ENCODE results near the gene BOC.
A peak's percentile ranks its signal among the peaks of the same experiment; 100 is the strongest.

BOC gene

DNA sequence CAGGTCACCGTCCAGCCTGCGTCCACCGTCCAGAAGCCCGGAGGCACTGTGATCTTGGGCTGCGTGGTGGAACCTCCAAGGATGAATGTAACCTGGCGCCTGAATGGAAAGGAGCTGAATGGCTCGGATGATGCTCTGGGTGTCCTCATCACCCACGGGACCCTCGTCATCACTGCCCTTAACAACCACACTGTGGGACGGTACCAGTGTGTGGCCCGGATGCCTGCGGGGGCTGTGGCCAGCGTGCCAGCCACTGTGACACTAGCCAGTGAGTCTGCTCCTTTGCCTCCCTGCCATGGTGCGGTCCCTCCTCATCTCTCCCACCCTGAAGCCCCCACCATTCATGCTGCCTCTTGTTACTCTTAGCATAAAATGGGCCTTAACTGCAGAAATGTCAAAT is 39.2 kb downstream of the BOC start:
- DNase-seq = no peak

DNA sequence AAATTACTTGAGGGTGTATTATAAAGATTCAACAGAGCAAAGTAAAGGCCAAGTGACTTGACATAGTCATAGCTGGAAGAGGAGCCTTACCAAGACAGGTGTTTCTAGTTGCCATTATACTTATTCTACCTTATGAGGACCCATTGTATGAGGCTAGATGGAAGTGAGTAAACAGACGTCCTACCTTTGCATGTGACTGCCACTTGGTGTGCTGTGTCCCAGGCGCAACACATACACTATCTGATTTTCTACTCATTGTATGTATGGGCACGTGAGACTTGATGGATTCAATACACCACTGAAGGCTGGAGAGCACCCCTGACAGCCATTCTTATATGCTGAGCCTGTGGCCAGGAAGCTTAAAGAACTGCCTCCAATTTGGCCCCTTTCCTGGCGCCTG is 40.5 kb downstream of the BOC start:
- DNase-seq = no peak

DNA sequence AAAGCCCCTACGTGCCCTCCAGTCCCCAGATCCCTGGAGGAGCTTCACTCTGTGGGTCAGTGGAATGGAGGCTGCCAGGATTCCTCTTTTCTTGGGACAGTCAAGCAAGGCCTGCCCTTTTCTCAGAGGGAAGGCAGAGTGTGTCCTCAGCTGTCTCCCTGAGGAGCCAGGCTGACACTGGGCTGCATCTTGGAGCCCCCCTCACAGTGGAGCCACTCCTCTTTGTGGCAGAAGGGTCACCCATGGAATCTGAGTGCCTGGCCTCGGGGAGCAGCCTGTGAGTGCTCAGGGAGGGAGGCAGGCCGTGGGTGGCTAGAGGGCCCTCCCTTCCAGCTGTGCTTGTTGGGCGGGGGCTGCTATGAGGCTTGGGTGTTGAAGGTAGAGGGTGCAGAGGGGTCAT is 41.2 kb downstream of the BOC start:
- no peak for DNase-seq

DNA sequence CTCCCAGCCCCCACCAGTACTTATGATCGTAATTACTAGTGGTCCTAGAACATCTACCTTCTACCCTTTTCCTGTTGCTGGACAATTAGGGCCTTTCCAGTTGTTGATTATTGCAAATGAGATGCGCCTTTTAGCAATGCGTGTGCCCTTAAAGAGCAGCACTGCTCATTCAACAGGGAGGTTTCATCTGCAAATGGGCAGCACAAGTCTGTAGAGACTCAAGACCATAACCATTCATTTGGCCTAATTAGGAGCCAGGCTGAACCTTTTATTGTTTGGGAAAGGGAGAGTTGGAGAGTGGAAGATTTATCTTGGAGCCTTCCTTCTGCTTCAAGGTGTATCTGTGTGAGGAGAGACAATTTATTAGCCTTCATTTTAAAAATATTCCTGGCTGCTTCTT is 42.3 kb downstream of the BOC start:
- DNase-seq = no peak

DNA sequence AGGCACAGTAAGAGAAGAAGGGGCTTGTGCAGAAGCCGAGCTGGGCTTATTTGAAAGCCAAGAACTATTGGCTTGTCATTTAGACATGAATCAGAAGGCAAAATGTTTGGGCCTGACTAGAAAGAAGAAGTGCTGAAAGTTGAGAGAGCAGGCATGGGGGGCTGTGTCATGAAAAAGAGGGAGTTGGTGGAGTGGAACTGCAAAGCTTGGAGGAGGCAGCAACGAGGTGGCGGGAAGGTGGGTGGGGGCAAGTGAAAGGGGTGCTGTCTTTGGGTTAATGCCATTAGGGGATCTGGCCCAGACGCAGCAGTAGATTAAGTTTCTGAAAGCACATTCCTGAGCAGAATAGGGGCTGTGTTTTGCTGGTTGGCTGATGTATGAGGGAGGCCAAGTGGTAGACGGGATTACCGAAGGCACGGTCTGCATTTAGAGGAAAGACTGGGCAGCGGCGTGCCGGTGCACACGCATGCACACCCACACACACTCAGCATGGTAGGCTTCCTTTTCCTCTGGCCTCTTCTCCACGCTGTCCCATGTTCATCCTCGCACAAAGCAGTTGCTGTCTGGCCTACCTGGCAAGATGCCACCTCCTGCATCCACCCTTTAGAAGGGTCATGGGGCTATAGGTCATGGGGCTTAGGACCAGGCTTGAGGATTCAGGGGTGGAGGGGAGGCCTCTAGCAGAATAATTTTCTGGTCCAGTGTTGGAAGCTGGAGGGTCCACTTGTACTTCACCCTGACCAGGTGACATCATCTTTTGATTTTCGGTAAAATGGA is 43.0 kb downstream of the BOC start:
- DNase-seq = no peak

DNA sequence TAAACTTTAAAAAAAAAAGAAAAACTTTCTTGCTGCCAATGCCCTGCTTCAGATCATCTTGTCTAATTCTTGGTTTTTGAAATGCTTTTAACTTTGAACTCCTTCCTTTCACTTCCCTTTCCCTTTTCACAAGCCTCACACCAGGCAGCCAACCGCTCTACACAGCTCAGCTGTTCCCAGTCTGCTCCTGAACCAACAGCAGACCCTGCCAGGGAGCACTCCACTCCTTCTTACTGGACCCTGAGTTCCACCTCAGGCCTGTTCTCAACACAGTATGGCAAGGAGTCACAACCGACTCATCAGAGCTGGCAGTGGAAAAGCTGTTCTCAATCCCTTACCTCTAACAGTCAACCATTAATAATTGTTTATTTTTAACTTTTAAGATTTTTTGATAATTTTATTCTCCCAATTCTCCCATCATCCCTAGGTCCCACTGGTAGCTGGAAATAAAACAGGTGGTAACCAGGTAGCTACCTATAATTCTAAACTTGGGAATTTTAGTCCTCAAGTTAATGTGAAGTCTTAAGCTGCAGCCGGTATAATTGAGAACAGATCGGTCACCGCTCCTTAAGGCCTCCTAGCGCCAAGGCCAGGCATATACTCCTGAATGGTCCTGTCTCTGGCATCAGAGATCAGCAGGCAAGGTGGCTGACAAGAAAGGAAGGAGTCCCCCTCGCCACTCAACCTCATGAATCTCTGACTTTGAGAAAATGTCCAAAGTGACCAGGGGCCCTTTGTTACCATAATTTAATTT is 43.9 kb downstream of the BOC start:
- no peak for DNase-seq

DNA sequence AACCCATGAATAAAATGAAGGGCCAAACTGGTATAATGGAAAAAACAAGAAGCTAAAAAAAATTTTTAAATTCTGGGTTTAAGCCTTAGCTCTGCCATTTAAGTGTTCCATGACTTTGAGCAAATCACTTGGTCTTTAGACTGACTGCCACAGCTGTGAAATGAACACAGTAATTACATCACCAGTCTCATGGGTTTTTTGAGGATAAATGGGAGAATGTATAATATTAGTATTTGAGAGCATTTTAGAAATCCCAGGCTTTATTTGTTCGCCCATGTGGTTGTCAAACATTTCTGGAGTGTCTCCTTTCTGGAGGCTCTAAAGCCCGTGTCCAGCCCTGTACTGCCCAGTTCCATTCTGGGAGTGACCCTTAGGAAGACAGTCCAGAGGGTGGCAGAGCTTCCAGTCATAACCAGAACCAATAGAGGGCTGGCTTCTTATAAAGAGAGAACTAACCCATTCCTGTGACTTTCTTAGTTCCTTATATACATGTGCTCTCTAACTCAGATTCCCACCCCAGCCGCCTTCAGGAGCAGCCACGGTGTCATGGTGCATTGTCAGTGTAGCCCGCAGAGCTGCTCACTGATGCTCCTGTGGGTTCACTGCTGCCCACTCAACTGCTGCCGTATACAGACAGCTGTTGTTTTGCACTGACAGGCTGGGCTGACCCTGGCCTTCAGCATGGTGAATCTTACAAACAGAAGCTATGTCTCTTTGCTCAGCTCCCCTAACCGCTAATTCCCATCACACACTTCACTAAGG is 44.7 kb downstream of the BOC start:
- no peak for DNase-seq

DNA sequence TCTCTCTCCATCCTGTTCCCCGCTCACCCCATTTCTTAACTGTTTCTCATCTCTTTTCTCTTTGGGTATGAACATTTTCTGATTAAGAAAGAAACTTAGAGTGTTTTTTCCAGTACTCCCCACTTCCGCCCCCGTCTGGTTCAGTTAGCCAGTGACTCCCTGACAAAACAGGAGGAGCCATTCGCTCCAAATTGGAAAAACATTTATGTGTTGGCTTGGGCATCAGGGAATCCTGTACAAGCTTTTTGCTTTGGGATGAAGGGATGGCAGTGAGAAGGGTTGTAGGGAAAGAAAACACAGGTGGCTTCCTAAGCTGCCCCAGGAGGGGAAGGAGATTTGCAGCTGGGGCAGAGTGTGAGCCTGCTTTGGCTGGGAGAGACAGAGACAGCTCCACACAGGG is 47.0 kb downstream of the BOC start:
- DNase-seq = no peak

DNA sequence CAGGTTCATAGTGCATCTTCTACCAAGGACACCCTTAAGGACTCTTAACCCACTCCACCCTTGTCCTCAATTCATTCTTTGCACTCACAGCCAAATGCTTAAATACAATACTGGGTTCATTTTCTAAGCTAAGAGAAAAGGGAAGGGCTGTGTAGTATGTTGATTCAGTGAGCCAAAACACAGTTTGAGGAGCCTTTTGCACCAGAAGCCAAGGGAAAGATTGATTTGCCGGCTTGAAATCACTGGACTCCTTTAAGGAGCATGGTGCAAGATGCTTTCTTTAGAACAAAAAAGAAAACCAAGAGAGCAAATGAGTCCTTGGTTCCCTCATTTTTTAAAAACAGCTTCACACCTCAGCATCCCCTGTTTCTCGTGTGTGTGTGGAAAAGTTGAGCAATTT is 47.8 kb downstream of the BOC start:
- no peak for DNase-seq

DNA sequence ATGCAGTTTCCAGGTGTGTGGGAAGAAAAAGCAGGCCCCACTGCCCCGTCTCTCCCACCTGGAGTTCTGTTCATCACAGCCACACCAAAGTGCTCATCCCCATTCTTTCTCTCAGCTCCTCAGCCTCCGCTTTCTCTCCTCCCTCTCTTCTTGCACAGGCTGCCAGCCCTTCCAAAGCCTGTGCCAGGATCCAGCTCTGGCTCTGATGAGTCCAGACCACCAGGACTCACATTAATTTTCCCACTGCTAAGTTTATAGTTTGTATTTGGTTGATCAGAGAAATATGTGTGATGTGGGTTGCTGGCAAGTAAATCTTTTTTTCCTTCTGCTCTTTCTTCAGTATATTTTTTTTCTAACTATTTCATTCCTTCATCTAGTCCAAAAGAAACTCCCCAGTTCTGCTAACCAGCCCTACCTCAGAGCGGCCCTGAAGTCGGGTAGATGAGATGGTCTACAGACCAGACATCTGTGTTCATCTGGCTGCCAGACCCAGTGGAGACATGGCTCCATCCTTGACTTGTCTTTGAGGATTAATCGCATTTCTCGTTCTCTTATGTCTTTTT is 49.8 kb downstream of the BOC start:
- DNase-seq = no peak

DNA sequence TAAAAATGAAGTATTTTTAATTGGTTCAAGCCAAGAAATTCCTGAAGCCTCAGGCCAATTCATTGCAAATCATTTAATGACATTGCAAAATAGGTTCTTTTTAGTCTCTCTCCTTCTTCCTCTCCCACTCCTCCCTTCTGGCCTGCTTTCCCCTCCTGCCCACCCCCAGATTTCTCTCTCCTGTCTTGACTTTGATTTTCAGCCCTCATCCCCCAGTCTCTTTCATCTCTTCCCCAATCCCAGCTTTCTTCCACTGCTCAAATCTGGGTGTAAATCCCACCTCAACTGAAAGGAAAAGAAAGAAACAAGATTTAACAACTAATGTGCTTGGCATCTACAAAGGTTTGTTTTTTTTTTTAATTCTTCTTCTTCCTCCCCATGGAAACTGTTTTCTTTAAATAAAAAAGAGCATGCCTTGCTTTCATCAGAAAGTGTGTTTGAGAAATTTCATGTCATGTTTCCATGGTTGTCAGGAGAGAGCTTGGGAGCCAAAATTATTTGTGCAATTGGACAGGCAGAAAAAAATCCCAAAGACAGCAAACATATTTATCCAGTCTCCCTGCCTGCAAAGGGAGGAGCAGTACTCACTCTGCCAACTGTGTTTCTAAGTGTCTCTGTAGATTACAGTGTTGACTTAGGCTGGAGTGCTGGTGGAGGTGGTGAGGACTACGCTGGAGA is 50.4 kb downstream of the BOC start:
- no peak for DNase-seq

DNA sequence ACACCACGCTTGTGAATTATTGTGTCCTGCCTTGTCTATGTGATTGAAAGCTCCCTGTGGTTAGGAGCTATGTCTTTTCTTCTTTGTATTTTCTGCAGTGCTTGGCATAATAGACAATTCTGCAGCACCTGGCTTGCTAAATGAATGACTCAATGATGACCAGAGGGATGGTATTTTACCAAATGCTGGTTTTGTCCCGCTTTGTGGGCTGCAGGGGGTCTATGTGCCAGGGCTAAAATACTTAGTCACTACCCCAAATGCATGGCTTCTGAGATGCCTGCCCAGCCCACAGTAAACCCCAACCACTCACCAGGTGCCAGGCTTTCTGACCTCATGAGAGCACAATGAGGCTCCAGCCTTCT is 50.9 kb downstream of the BOC start:
- no peak for DNase-seq

DNA sequence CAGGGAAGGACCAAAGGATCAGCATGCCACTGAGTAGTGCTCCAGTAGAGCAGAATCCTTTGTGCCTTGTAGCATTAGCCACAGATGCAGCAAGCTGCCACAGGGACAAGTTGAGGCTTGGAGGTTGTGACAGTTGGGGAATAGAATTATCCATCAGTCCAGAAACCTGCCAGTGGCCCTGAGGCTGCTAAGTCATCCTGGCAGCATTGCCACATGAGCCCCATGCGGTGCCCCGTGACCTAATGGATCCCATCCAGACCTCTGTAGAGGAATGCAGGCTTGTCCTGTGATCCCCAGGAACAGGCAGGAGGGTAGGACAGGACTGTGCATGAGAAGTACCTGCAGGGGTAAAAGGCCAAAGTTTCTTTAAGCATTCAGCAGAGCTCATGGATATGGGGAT is 51.7 kb downstream of the BOC start:
- DNase-seq = no peak

DNA sequence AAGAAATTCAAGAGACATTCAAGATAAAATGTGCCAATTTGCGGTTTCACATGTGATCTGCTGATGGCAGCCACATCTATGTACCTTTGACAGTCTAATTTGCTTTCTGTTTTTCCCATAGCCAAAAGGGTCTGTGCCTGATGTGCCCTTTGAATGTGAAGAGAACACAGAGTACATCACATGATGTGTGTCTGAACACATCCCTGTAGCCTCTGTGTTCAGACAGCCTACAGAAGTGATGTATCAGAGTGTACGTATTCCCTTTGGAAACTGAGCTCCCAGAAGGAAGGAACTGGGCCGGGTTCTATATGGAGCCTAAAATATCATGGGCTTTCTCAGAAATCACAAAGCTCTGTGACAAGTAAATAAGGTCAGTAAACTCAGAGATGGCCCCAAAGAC is 52.4 kb downstream of the BOC start:
- DNase-seq = no peak

DNA sequence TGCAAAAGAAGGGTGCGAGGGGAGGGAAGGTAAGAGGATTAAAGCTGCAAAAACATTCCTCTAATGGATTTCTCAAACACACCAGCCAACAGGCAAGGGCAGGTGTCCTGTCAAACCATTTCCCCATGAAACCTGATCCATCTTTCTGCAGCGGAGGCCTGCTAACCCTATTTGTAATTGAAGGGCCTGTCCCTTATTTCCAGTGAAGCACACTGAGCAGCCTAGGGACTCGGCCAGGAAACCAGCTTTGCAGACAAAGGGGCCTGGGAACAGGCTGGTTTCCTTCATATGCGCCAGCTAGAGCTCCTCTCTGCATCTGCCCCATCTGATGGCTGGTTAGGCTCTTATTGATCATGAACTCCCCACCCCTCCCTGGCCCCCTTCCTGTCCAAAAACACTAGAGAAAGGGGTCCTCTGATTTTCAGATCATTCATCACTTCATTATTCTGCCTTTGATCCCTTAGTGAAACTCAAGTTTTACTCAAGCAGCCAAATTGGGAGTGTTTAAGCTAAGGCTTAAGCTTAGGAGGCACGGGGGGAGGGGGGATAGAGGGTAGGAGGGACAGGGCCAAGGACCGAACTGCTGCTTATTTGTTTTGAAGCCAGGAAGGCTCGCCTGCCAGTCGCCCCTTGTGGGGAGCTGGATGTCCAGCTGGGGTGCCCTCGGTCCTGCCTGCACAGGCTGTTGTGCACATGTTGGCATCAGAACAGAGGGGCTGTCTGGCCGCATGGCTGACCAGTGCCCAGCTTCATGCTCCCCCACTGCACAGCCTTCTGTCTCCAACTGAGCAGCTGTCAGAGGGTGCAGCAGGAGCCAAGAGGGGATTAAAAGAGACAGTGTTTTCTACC is 53.1 kb downstream of the BOC start:
- peak in 1 of 2 experiments; percentile 2 for DNase-seq

DNA sequence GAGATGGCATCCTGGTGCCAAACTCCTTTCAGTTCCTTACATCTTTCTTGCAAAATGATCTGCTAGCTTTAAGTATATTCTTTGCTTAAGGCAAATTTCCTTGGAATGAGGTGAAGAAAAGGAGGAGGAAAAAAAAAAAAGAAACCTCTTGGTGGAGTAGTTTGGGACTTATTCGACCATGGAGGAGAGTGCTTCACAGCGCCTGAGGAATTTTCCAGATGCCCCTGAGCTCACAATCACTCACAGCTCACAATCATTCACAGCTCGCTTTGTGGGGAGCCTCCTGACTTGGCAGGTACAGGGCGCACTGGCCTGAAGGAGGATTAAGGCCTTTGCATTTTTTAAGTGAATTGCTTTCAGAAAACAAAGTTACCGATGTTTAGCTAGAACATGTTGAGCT is 53.9 kb downstream of the BOC start:
- no peak for DNase-seq

DNA sequence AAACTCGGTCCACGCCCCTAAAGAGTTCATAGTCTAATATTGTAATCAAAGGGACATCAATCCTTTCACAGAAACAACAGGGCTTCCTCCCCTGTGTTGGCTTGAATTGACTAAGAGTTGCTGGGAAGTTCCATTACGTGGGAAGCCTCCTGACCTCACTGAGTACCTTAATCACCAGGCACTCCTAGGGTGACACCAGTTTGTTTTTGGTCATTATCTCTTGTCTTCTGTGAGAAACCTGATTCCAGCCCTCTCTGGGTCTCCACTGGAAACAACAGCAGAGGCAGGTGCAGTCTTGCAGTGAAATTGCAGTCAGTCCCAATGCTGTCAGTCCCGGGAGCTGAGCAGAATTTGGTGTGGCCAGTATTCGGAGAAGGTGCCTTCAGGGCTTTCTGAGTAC is 55.4 kb downstream of the BOC start:
- DNase-seq = peak in 1 of 2 experiments; percentile 15

DNA sequence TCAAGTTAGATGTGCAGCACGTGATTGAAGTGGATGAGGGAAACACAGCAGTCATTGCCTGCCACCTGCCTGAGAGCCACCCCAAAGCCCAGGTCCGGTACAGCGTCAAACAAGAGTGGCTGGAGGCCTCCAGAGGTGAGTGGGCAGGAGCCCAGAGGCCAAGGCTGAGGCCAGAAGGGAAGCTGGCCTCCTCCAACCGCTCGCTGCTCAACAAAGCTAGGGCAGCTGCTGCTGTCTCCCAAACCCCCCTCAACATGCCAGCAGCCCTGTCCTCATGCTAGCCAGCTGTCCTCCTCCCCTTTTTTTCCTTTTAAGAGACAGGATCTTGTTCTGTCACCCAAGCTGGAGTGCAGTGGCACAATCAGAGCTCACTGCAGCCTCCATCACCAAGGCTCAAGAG is 57.0 kb downstream of the BOC start:
- no peak for DNase-seq

DNA sequence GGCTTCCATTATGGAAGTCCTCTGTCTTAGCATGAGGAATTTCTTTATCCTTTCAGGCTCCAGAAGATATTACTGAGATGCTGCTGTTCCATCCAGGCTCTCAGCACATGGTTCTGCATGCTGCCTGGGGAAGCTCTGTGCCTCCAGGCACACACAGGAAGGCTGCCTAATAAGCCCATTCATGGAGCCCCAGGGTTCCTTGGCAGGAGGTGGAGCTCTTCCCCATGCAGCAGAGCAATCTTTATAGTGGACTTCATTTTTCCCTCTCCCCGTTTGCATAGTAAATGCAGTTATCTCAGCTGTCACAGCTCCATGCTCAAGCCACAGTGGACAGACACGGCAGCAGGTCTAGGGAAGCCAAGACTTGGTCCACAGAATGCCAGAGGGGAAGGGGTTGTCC is 57.6 kb downstream of the BOC start:
- no peak for DNase-seq

DNA sequence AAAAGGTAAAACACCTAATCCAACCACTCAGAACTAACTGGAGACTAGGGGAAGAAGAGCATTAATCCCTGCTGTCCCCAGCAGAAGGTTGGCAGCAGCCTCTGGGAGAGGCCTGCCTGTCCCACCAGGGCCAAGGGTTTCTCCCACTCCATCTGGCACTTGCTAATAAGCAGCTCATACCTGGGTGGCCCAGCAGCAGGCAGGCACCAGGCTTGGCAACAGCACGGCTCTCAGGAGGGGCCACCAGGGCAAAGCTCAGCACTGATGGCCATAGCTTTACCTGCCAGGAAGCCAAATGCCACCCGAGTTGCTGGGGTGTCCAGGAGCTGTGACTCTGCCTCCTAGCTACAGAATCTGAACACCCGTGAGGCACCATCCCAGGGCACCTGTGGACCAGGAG is 58.3 kb downstream of the BOC start:
- DNase-seq = no peak

DNA sequence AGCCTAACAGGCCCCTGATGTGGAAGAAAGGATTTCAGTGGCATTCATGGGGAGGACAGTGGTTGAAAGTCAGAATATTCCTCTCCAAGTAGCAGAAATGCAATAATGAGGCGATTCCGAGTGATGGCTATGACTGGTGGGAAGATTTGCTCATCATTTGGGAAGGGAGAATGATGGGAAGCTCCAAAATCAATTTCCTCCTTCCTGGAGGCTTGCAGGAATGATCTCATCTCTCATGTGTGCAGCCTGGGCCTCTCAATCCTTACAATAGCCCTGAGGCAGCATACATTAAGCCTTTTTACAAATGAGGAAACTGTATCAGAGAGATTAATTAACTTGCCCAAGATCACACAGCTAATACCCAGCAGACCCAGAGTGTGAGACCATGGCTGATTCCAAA is 58.7 kb downstream of the BOC start:
- DNase-seq = no peak

DNA sequence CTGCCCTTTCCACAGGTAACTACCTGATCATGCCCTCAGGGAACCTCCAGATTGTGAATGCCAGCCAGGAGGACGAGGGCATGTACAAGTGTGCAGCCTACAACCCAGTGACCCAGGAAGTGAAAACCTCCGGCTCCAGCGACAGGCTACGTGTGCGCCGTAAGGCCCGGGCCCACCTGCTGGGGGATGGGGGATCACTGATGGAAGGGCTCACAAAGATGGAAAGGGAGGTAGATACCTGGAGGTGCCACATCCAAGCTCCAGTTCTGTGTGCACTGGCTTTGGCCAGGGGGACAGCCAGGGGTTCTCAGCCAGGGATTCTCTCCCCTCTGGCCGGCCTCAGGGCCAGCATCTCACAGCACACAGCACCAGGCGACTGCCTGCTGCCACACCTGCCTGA is 59.4 kb downstream of the BOC start:
- no peak for DNase-seq
